OCI-LY3 (cell line): ENCODE data around the gene MRPL40.

Experiments
- CTCF ChIP-seq: fragments of 200-600, 300-600 bp; sonication (generic); IDR thresholded peaks from 2 replicates; pipeline ENCODE4 v1.5.1; 2014; ENCODE audit warnings: antibody characterized with exemption, low read length, low read depth
- EZH2phosphoT487 ChIP-seq: fragments of 200-600 bp; shearing (Covaris generic); IDR thresholded peaks from 2 replicates; pipeline ENCODE4 v1.6.1; 2018; ENCODE audit warnings: antibody characterized with exemption, mixed run types, low read depth

- TF ChIP-seq CTCF (no peak), EZH2phosphoT487 (no peak)
Observed at GRCh38 chr22:19398206-19398605, 34.1 kb upstream of the MRPL40 start.
